ENCODE results near the gene VPS52.
"Not testable (repeated sequence)": the region's sequence is repeated elsewhere in the genome, so short reads cannot be mapped to it uniquely, and the experiment has no call there.

VPS52 gene

DNA sequence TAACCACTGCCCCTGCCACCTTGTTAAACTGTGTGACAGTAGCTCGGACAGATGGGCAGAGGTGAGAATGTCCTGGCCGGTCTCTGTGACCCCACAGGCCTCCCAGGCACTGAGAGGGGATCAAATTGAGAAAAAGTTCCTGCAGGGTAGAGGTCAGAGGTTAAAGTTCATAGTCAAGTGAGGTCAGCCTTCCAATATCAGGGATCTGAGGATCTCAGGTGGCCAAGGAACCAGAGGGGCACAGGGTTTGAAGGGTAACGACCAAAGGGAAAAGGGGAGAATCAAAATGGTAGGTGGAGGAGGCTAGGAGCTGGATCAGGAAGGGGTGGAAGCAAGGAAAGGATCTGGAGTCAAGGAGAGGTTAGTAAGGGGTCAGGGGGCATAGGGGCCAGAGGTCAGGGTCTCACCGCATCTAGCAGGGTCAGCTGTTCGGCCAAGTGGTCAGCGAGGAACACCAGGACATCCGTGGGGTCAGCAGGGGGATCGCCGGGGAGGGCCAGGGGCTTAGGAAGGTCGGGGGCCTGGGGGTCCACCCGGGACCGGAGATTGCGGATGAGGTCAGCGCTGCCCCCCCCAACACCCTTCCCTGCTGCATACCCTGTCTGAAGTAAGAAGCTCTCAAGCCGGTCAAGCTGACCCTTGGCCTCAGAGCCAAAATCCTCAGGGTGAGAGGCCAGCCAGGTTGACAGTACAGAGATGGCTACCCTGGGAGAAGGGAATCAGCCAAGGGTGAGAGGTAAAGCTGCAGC, 24.1 kb upstream of the VPS52 start:
- intact Hi-C loops (cut with micrococcal nuclease), result no loop called here
- Mint-ChIP-seq H3K36me3 (ENCODE audit: low read depth) (peaks cover 100% of the 10 kb centered on the region), H3K4me3 (peak overlapping the region; percentile 17), H3K27me3 (no peaks in the 10 kb centered on the region), H3K9me3 (no peaks in the 10 kb centered on the region), H3K27ac (peak overlapping the region; percentile 97), H3K4me1 (ENCODE audit: low read depth) (peaks cover 70% of the 10 kb centered on the region)

DNA sequence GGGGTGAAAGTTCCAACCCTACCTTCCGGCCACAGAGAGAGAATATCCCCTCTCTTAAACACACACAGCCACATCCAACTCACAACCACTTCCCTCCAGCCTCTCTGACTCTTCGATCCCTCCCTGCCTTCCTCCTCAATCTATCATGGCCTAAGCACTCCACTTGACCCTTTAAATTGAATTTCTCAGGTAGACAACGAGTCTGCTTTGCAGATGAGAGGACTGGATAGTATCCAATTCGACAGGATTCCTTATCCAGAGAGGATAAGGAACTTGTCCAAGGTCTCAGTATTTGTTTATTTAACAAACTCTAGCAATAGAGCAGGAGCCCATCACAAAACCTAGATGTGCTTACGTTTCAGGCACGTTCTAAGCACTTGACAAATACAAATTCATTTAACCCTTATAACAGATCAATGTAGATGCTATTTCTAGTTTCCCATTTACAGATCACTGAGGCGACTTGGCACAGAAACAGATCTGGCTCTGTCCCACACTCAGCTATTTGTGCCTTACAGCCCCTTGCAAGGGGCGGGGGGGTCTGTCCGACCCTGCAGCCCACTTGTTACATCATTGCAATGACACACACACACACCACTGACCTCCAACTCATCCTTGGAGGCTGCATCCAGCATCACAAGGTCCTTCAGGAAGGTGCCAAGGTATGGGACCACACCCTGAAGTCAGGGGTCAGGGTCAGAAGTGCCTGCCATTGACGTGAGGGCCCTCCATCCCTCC, 22.6 kb upstream of the VPS52 start:
- Mint-ChIP-seq H3K27ac (no peak overlapping the region), H3K4me3 (no peak overlapping the region), H3K4me1 (ENCODE audit: low read depth) (peaks cover 70% of the 10 kb centered on the region), H3K9me3 (no peaks in the 10 kb centered on the region), H3K36me3 (ENCODE audit: low read depth) (peaks cover 97% of the 10 kb centered on the region), H3K27me3 (no peaks in the 10 kb centered on the region)
- intact Hi-C loops (cut with micrococcal nuclease), result no loop called here

DNA sequence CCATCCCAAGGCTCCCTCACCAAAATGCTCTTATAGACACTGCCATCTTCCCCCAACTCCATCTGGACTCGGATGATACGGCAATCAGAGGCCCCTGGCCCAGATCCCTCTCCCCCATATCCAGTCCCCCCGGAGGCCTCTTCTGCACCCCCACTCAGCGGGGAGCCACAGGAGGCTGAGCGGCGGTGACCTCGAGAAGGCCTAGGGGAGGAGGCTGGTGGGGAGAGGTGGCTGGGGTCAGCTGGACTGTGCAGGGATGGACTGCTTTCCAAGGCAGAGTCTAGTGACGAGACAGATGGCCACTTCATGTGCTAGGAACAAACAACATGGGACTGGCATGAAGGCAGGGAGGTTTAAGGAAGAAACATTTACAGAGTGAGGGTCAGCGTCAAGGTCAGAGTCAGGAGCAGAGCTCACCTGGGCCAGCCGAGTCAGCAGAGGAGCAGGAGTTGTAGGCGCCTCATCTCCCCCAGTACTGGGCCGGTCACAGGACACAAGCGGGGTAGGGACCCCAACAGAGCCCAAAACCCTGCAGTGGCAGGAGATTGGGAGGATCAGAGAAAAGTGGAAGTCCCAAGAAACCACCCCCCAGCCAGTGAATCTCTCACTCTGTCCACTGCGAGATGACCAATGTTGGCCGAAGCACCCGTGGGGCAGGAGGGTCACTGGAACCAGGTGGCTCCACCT, 21.5 kb upstream of the VPS52 start:
- Mint-ChIP-seq H3K27ac (no peak overlapping the region), H3K36me3 (ENCODE audit: low read depth) (peaks cover 95% of the 10 kb centered on the region), H3K9me3 (no peaks in the 10 kb centered on the region), H3K27me3 (no peaks in the 10 kb centered on the region), H3K4me1 (ENCODE audit: low read depth) (peaks cover 76% of the 10 kb centered on the region), H3K4me3 (no peak overlapping the region)
- intact Hi-C loops (cut with micrococcal nuclease), result no loop called here

DNA sequence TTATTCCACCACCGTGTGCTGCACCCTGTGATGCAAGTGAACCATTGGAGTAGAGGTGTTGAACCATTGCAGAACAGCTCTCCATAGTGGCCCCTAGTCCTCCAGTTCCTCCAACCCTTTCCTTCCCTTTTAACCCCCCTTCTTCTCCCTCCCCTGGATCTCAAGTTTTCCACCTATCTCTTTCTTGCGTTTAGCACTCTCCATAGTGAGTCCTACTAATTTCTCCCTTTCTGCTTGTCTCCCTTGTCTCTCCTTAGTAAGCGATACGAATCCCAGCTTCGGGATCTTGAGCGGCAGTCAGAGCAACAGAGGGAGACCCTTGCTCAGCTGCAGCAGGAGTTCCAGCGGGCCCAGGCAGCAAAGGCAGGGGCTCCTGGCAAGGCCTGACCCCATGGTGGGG, 18.8 kb upstream of the VPS52 start:
- peaks cover 66% of the 10 kb centered on the region for H3K4me1 Mint-ChIP-seq (ENCODE audit: low read depth)
- H3K36me3 Mint-ChIP-seq (ENCODE audit: low read depth), result peaks cover 95% of the 10 kb centered on the region
- H3K27ac Mint-ChIP-seq, result peak overlapping the region; percentile 86
- intact Hi-C loops (cut with micrococcal nuclease), result no loop called here
- no peaks in the 10 kb centered on the region for H3K9me3 Mint-ChIP-seq
- no peaks in the 10 kb centered on the region for H3K27me3 Mint-ChIP-seq
- H3K4me3 Mint-ChIP-seq, result peak overlapping the region; percentile 92

DNA sequence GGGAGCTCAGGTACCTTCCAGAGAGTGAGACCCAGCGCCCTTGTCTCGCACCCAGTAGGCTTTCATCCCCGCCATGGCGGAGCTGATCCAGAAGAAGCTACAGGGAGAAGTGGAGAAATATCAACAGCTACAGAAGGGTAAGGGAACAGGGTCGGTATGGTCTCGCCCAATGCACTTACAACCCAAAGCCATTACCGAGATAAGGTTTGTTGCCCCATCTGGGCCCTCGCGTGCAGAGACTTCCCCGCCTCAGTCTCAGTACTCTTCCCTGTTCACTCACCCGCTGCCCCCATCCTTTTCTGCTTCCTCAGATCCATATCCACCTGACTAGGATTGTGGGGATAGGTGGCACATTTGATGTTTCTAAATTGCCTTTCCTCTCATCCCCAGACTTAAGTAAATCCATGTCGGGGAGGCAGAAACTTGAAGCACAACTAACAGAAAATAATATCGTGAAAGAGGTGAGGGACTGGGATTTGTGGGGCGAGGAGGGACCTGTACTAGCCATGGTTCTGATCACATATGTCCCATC, 18.2 kb upstream of the VPS52 start:
- H3K27ac Mint-ChIP-seq, result peak overlapping the region; percentile 86
- no peaks in the 10 kb centered on the region for H3K9me3 Mint-ChIP-seq
- intact Hi-C loops (cut with micrococcal nuclease), result loop anchor here (1.0 kb wide), 2 partner anchors 9 to 19 kb away; partner anchors contain the start of gene VPS52
- H3K27me3 Mint-ChIP-seq, result no peaks in the 10 kb centered on the region
- H3K4me1 Mint-ChIP-seq (ENCODE audit: low read depth), result peaks cover 60% of the 10 kb centered on the region
- peak overlapping the region; percentile 92 for H3K4me3 Mint-ChIP-seq
- peaks cover 95% of the 10 kb centered on the region for H3K36me3 Mint-ChIP-seq (ENCODE audit: low read depth)

DNA sequence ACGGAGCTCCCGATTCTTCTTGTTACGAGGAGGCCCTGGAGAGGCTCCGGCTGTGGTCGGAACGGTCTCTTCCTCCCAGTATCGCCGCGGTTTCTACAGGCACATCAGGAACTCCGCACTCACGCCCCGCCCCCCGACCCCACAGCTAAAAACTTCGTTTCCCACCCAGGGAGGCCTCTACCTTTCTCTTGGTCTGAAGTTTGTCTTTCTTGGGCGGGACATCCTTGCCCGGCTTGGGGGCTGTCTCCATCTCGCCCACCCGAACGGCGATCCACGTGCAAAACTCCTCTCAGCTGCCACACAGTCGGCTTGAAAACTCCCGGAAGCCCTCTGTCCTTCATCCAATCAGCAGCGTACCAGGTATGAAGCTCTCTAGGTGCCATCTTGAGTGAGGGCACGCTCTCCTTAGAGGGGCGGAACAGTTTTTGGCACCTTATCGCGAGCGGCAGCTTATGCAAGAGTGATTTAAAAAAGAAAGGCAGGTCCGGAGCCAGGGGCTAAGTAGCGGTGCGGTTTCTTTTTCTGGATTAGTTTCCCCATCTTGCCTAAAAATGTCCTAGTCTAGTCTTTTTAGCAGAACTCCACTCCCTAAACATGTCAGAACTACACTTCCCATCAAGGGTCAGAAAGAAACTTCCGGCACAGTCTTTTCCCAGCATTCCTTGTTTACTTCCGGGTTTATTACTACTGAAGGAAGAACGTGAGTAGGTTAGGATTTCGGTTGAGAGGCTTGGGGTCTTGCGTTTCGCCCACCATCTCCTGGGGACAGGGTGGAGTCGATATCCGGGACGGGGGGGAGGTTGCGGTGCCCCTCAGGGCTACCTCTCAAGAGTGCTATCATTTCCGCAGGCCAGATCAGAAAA, 17.5 kb upstream of the VPS52 start, which contains the start of the genes PFDN6 and WDR46:
Gene PFDN6 (plus strand): TSS at position 681 of the 863 bp plus-strand sequence. CDS start 256 bp downstream, outside the sequence.
Gene WDR46 (minus strand): TSS at position 319 of the 863 bp plus-strand sequence. CDS start 69 bp downstream, at position 250.
- intact Hi-C loops (cut with micrococcal nuclease), result loop anchor here (1.0 kb wide), 2 partner anchors 10 to 18 kb away; partner anchors contain the start of gene VPS52
- H3K27me3 Mint-ChIP-seq, result no peaks in the 10 kb centered on the region
- H3K4me1 Mint-ChIP-seq (ENCODE audit: low read depth), result peaks cover 53% of the 10 kb centered on the region
- H3K27ac Mint-ChIP-seq, result peak within 1 kb of the TSS; percentile 86
- peaks cover 92% of the 10 kb centered on the region for H3K36me3 Mint-ChIP-seq (ENCODE audit: low read depth)
- no peaks in the 10 kb centered on the region for H3K9me3 Mint-ChIP-seq
- peak within 1 kb of the TSS; percentile 92 for H3K4me3 Mint-ChIP-seq

DNA sequence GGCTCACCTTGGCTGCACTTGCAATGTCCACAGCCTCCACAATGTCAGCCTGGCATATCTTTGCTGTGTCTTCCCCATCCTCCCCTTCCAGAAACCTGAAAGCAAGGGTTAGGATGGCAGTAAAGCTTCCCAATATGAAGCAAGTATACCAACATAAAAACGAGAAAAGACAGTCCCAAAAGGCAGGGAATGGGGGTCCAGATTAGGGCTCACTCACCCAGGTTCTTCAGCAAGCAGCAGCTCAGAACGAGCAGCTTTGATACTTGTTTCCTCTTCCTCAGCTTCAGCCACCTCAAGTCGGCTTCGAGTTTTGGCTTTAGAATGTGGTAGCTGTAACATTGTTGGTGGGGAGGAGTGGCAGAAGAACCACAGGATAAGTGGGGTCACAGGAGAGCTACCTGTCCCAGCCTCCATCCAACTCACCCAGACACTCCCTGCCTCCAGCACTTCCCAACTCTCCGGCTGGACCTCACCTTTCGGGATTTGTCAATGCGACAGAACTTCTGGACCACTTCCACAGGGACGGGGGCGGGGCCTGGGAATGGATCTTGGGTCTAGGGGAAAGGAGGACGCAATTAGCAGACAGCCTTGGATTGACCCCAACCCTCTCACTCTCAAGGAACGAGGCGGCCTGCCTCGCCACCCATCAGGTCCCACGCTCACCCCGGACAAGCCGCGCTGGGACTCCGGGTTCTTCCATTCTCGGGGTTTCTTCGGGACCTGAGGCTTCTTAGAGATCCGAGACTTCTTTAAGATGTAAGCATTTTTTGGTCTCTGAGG, 16.7 kb upstream of the VPS52 start:
- Mint-ChIP-seq H3K36me3 (ENCODE audit: low read depth) (peaks cover 92% of the 10 kb centered on the region), H3K4me1 (ENCODE audit: low read depth) (peaks cover 48% of the 10 kb centered on the region), H3K9me3 (no peaks in the 10 kb centered on the region), H3K4me3 (peak overlapping the region; percentile 92), H3K27me3 (no peaks in the 10 kb centered on the region), H3K27ac (peak overlapping the region; percentile 86)
- intact Hi-C loops (cut with micrococcal nuclease), result no loop called here

DNA sequence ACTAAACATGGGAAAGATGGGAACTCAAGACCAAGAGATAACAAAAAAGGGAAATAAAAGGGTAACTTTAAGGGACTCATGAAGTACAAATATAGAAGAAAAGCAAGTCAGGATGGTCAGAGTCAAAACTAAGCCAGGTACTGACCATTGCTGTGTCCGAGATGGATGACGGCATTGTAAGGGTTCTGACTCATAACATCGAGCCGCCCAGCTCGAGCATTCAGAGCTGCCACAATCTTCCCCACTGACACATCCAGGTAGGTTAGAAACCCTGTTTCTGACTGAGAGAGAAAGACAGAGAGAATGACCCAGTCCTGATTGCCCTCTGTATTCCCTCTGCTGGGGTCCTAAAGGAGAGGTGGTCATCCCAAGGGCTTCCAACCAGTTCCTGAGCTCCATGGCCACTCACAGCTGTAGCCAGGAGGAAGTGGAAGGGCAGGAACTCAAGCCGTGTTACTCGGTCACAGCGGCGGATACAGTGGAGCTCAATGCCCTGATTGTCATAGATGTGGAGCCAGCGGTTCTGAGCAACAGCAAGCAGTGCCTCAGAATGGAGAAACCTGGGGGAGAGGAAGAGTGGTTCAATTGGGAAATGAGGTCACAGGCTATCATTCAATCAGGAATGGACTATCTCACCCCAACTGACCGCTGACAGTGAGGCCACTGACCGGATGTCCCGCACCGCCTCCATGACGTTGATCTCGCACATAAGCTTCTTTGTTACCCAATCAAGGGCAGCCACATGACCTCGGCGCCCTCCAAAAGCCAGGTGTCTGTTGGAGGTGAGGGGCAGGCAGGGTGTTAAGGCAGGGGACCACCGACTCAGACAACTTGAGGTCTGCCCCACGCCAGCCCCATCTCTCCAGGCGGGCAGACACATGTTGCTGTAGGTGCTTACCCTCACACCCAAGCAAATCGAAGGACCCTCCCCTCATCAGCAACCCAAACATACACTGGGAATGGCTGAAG, 15.6 kb upstream of the VPS52 start:
- Mint-ChIP-seq H3K27ac (peak overlapping the region; percentile 35), H3K4me1 (ENCODE audit: low read depth) (peaks cover 46% of the 10 kb centered on the region), H3K9me3 (no peaks in the 10 kb centered on the region), H3K27me3 (no peaks in the 10 kb centered on the region), H3K36me3 (ENCODE audit: low read depth) (peaks cover 92% of the 10 kb centered on the region), H3K4me3 (no peak overlapping the region)
- intact Hi-C loops (cut with micrococcal nuclease), result no loop called here

DNA sequence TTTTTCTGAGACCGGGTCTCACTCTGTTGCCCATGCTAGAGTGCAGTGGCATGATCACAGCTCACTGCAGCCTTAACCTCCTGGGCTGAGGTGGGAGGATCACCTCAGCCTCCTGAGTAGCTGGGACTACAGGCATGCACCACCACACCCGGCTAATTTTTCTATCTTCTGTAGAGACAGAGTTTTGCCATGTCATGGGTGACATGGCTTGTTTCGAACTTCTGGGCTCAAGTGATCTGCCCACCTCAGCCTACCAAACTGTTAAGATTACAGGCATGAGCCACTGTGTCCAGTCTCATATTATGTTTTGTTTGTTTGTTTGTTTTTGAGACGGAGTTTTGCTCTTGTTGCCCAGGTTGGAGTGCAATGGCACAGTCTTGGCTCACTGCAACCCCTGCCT, 13.5 kb upstream of the VPS52 start:
- H3K4me3 Mint-ChIP-seq; H3K9me3 Mint-ChIP-seq; H3K27me3 Mint-ChIP-seq; H3K27ac Mint-ChIP-seq; intact Hi-C loops (cut with micrococcal nuclease): not testable (repeated sequence)
- Mint-ChIP-seq H3K36me3 (ENCODE audit: low read depth) (peaks cover 92% of the 10 kb centered on the region), H3K4me1 (ENCODE audit: low read depth) (peaks cover 55% of the 10 kb centered on the region)

DNA sequence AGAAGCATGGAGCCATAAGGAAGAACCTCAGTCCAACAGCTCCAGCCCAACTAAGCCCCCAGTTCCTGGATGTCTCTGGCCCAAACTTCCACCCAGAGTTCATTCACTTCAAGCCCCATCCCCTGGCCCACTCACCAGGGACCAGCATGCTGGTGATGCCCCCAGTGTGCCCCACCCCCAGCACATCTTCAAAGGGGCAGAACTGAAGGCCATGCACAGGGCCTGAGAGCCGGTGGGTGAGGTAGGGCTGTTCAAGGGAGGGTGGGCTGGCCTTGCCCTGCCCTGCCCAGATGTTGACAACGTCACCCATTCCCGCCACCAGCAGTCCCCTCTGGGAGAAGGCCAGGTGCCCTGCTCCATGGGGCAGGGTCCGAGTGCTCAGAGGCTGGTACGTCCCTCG, 8.9 kb upstream of the VPS52 start:
- peak overlapping the region; percentile 94 for H3K27ac Mint-ChIP-seq
- H3K36me3 Mint-ChIP-seq (ENCODE audit: low read depth), result peaks cover 97% of the 10 kb centered on the region
- no peaks in the 10 kb centered on the region for H3K27me3 Mint-ChIP-seq
- no peak overlapping the region for H3K4me3 Mint-ChIP-seq
- intact Hi-C loops (cut with micrococcal nuclease), result no loop called here
- H3K4me1 Mint-ChIP-seq (ENCODE audit: low read depth), result peaks cover 66% of the 10 kb centered on the region
- H3K9me3 Mint-ChIP-seq, result no peaks in the 10 kb centered on the region

DNA sequence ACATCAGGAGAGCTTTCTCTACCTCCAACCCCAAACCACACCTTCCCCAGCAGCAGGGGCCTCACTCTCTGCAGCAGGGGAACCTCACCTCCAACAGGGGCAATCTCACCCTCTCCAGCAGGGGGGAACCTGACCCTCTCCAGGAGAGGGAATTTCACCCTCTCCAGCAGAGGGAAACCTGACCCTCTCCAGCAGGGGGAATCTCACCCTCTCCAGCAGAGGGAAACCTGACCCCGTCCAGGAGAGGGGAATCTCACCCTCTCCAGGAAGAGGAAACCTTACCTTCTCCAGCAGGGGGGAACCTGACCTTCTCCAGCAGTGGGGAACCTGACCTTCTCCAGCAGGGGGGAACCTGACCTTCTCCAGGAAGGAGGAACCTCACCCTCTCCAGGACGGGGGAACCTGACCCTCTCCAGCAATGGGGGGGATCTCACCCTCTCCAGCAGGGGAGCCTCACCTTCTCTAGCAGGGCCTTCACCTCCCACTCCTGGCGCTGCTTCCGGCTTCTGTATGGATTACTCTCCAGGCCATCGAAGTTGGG, 8.4 kb upstream of the VPS52 start:
- Mint-ChIP-seq H3K4me3 (peak overlapping the region; percentile 23), H3K9me3 (no peaks in the 10 kb centered on the region), H3K36me3 (ENCODE audit: low read depth) (peaks cover 97% of the 10 kb centered on the region), H3K4me1 (ENCODE audit: low read depth) (peaks cover 70% of the 10 kb centered on the region), H3K27ac (peak overlapping the region; percentile 94), H3K27me3 (no peaks in the 10 kb centered on the region)
- intact Hi-C loops (cut with micrococcal nuclease), result no loop called here
